IPS-18a (cell line): ENCODE measurements around the gene NRP1.

Source experiments
- H3K27ac ChIP-seq: one replicate; pipeline ENCODE4 v1.5.1; 2013; ENCODE audit warnings: low read length
- H3K27me3 ChIP-seq: one replicate; pipeline ENCODE4 v1.6.1; 2013; ENCODE audit warnings: mild to moderate bottlenecking, low read length; ENCODE audit not compliant: control insufficient read depth, insufficient read depth
- H3K36me3 ChIP-seq: one replicate; pipeline ENCODE4 v1.6.1; 2013; ENCODE audit warnings: low read depth, low read length; ENCODE audit not compliant: control insufficient read depth
- H3K4me1 ChIP-seq: one replicate; pipeline ENCODE4 v1.6.1; 2013; ENCODE audit warnings: low read depth, low read length; ENCODE audit not compliant: control insufficient read depth
- H3K4me3 ChIP-seq: one replicate; pipeline ENCODE4 v1.5.1; 2013; ENCODE audit warnings: low read length
- H3K9ac ChIP-seq: one replicate; pipeline ENCODE4 v1.6.1; 2013; ENCODE audit warnings: mild to moderate bottlenecking, low read length, moderate library complexity
- H3K9me3 ChIP-seq: one replicate; pipeline ENCODE4 v1.6.1; 2013; ENCODE audit warnings: low read depth, low read length; ENCODE audit not compliant: control insufficient read depth

The NRP1 gene

GRCh38 chr10:33183655-33184054, 150.8 kb downstream of the NRP1 start:
- no peak overlapping the region for H3K9ac ChIP-seq
- H3K27ac ChIP-seq: no peak overlapping the region
- no peaks in the 10 kb centered on the region for H3K36me3 ChIP-seq

GRCh38 chr10:33180921-33181320, 153.5 kb downstream of the NRP1 start:
- H3K27me3 ChIP-seq: no peaks in the 10 kb centered on the region
- peaks cover 5% of the 10 kb centered on the region for H3K4me1 ChIP-seq
- no peaks in the 10 kb centered on the region for H3K9me3 ChIP-seq
- no peak overlapping the region for H3K4me3 ChIP-seq
- no peaks in the 10 kb centered on the region for H3K36me3 ChIP-seq
- H3K9ac ChIP-seq: no peak overlapping the region
- no peak overlapping the region for H3K27ac ChIP-seq

More at GRCh38 chr10:33183655-33184054, 150.8 kb downstream of the NRP1 start:
- no peaks in the 10 kb centered on the region for H3K27me3 ChIP-seq
- peaks cover 7% of the 10 kb centered on the region for H3K4me1 ChIP-seq
- H3K4me3 ChIP-seq: no peak overlapping the region
- H3K9me3 ChIP-seq: no peaks in the 10 kb centered on the region

- H3K4me3 ChIP-seq: no peak overlapping the region
- no peaks in the 10 kb centered on the region for H3K27me3 ChIP-seq
- H3K9me3 ChIP-seq: no peaks in the 10 kb centered on the region
- no peak overlapping the region for H3K9ac ChIP-seq
- H3K27ac ChIP-seq: no peak overlapping the region
- H3K4me1 ChIP-seq: peaks cover 10% of the 10 kb centered on the region
- no peaks in the 10 kb centered on the region for H3K36me3 ChIP-seq
Measured at GRCh38 chr10:33180390-33180789, 154.1 kb downstream of the NRP1 start.

GRCh38 chr10:33179067-33179466, 155.4 kb downstream of the NRP1 start:
- Histone ChIP-seq H3K36me3 (no peaks in the 10 kb centered on the region), H3K27me3 (no peaks in the 10 kb centered on the region), H3K9ac (no peak overlapping the region), H3K27ac (no peak overlapping the region), H3K4me1 (peaks cover 13% of the 10 kb centered on the region), H3K4me3 (no peak overlapping the region), H3K9me3 (no peaks in the 10 kb centered on the region)

- no peaks in the 10 kb centered on the region for H3K9me3 ChIP-seq
- H3K4me1 ChIP-seq: peaks cover 13% of the 10 kb centered on the region
- H3K27me3 ChIP-seq: no peaks in the 10 kb centered on the region
- H3K4me3 ChIP-seq: no peak overlapping the region
- H3K36me3 ChIP-seq: no peaks in the 10 kb centered on the region
- no peak overlapping the region for H3K27ac ChIP-seq
- no peak overlapping the region for H3K9ac ChIP-seq
Measured at GRCh38 chr10:33178026-33178755, 156.3 kb downstream of the NRP1 start.

- H3K27me3 ChIP-seq: no peaks in the 10 kb centered on the region
- no peaks in the 10 kb centered on the region for H3K9me3 ChIP-seq
- H3K9ac ChIP-seq: no peak overlapping the region
- no peak overlapping the region for H3K4me3 ChIP-seq
- H3K27ac ChIP-seq: no peak overlapping the region
- peaks cover 13% of the 10 kb centered on the region for H3K4me1 ChIP-seq
- H3K36me3 ChIP-seq: no peaks in the 10 kb centered on the region
Measured at GRCh38 chr10:33176688-33177087, 157.8 kb downstream of the NRP1 start.

GRCh38 chr10:33174674-33175434, 159.6 kb downstream of the NRP1 start:
- H3K27ac ChIP-seq: no peak overlapping the region
- H3K4me3 ChIP-seq: no peak overlapping the region
- H3K9me3 ChIP-seq: no peaks in the 10 kb centered on the region
- no peaks in the 10 kb centered on the region for H3K27me3 ChIP-seq
- H3K36me3 ChIP-seq: no peaks in the 10 kb centered on the region
- H3K4me1 ChIP-seq: peaks cover 13% of the 10 kb centered on the region
- no peak overlapping the region for H3K9ac ChIP-seq

GRCh38 chr10:33165911-33166310, 168.6 kb downstream of the NRP1 start:
- Histone ChIP-seq H3K27me3 (no peaks in the 10 kb centered on the region), H3K27ac (no peak overlapping the region), H3K4me1 (peaks cover 8% of the 10 kb centered on the region), H3K36me3 (no peaks in the 10 kb centered on the region), H3K9me3 (no peaks in the 10 kb centered on the region), H3K9ac (no peak overlapping the region), H3K4me3 (no peak overlapping the region)

- no peaks in the 10 kb centered on the region for H3K36me3 ChIP-seq
- no peak overlapping the region for H3K9ac ChIP-seq
- H3K4me3 ChIP-seq: no peak overlapping the region
- peaks cover 8% of the 10 kb centered on the region for H3K4me1 ChIP-seq
- H3K27me3 ChIP-seq: no peaks in the 10 kb centered on the region
- H3K27ac ChIP-seq: no peak overlapping the region
- H3K9me3 ChIP-seq: no peaks in the 10 kb centered on the region
Measured at GRCh38 chr10:33164060-33164709, 170.3 kb downstream of the NRP1 start.

GRCh38 chr10:33162248-33162575, 172.3 kb downstream of the NRP1 start:
- Histone ChIP-seq H3K27ac (no peak overlapping the region), H3K27me3 (no peaks in the 10 kb centered on the region), H3K9ac (no peak overlapping the region), H3K36me3 (no peaks in the 10 kb centered on the region), H3K4me3 (no peak overlapping the region), H3K9me3 (no peaks in the 10 kb centered on the region), H3K4me1 (peaks cover 8% of the 10 kb centered on the region)

GRCh38 chr10:33161550-33162247, 172.8 kb downstream of the NRP1 start:
- Histone ChIP-seq H3K4me1 (peaks cover 8% of the 10 kb centered on the region), H3K36me3 (no peaks in the 10 kb centered on the region), H3K9ac (no peak overlapping the region), H3K27me3 (no peaks in the 10 kb centered on the region), H3K4me3 (no peak overlapping the region), H3K27ac (no peak overlapping the region), H3K9me3 (no peaks in the 10 kb centered on the region)
